ENCODE data around the gene PDPN.
A peak's percentile ranks its signal among the peaks of the same experiment; 100 is the strongest.

DNA sequence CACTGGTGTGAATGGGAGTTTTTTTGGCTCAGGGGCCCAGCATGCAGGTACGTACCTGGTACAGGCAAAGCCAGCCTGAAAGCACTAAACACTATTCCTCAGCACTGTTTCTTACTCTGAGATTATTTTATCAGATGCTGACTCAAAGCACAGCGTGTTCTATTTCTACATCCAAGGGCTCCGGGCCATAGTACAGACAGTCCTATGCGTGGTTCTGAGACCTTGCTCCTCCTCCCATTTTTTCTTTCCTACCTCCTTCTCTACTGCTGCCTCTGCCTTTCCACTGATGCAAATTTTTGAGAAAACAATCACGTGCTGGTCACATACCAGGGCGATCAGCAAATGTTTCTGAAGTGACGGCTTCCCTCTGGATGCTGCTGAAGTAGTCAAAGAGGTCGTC is 36.3 kb downstream of the PDPN start:
- TF ChIP-seq, protein P1, sequence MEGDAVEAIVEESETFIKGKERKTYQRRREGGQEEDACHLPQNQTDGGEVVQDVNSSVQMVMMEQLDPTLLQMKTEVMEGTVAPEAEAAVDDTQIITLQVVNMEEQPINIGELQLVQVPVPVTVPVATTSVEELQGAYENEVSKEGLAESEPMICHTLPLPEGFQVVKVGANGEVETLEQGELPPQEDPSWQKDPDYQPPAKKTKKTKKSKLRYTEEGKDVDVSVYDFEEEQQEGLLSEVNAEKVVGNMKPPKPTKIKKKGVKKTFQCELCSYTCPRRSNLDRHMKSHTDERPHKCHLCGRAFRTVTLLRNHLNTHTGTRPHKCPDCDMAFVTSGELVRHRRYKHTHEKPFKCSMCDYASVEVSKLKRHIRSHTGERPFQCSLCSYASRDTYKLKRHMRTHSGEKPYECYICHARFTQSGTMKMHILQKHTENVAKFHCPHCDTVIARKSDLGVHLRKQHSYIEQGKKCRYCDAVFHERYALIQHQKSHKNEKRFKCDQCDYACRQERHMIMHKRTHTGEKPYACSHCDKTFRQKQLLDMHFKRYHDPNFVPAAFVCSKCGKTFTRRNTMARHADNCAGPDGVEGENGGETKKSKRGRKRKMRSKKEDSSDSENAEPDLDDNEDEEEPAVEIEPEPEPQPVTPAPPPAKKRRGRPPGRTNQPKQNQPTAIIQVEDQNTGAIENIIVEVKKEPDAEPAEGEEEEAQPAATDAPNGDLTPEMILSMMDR (IDR thresholded peaks at IDR 0.05) = no peak
- TF ChIP-seq POLR2A (IDR thresholded peaks at IDR 0.05) (no peak), POLR2AphosphoS5 (IDR thresholded peaks at IDR 0.05) (peak; percentile 28 to 78 (median 76))

All from breast epithelium (tissue), 3 donors.